RWPE2 (cell line): ENCODE results near the gene IL1R2.

Source experiments
- ATAC-seq: fragments of 200-7000 bp; cut with Tn5 transposase; 3 replicates; pipeline ENCODE4 v1.9.1; 2021; ENCODE audit warnings: low read depth
- DNase-seq: peaks from one replicate; pipeline ENCODE4 v3.0.0-alpha.2; 2020; ENCODE audit warnings: low spot score
- H3K27ac ChIP-seq: fragments of 450-650 bp; 2 replicates; pipeline ENCODE4 v1.5.1; 2017; ENCODE audit warnings: mild to moderate bottlenecking; ENCODE audit not compliant: poor library complexity, severe bottlenecking
- H3K27me3 ChIP-seq: fragments of 250-450 bp; sonication (Bioruptor Pico); 2 replicates; pipeline ENCODE4 v1.5.1; 2021; ENCODE audit warnings: mild to moderate bottlenecking, moderate library complexity; ENCODE audit not compliant: insufficient read depth, poor library complexity, severe bottlenecking
- H3K36me3 ChIP-seq: fragments of 250-450 bp; sonication (Bioruptor Pico); 2 replicates; pipeline ENCODE4 v1.5.1; 2020; ENCODE audit warnings: low read depth, mild to moderate bottlenecking, moderate library complexity
- H3K4me1 ChIP-seq: fragments of 250-450 bp; sonication (Bioruptor Pico); 2 replicates; pipeline ENCODE4 v1.5.1; 2021; ENCODE audit warnings: mild to moderate bottlenecking, moderate library complexity; ENCODE audit not compliant: insufficient read depth, poor library complexity, severe bottlenecking
- H3K4me3 ChIP-seq: fragments of 250-450 bp; sonication (Bioruptor Pico); 2 replicates; pipeline ENCODE4 v1.5.1; 2021; ENCODE audit warnings: mild to moderate bottlenecking, moderate library complexity; ENCODE audit not compliant: severe bottlenecking
- H3K9me3 ChIP-seq: fragments of 250-450 bp; sonication (Bioruptor Pico); 2 replicates; pipeline ENCODE4 v1.5.1; 2021; ENCODE audit warnings: mild to moderate bottlenecking, moderate library complexity; ENCODE audit not compliant: severe bottlenecking
- TF ChIP-seq, protein P1 (sequence below): fragments of 450-650 bp; IDR thresholded peaks from one replicate; pipeline ENCODE4 v1.5.1; 2017; ENCODE audit warnings: mild to moderate bottlenecking, moderate library complexity; ENCODE audit not compliant: poor library complexity, severe bottlenecking

IL1R2 gene

DNA sequence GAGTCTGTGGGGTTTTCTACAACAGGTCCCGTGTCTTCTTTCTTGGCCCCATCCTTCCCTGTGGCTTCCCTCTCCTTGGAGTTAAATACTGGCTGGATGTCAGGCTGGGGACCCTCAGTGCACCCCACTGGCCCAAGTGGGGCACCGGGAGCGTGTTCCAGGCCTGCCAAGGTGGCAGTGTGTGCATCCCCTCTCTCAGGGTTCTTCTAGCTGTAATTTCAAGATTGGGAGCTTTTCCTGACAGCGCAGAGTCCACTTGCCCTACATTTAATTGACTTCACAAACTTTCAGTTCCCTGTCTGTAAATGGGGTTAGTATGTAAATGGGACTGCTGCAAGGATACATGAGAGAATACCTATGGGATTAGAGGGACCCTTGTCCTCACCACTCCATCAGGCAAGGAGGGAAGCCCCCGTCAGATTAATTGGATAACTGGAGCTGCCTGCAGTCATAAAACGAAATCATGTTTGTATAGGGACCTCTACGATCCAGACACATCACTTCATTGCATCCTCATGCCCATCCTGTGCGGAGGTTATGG, 66.6 kb downstream of the IL1R2 start:
- H3K27ac ChIP-seq, result no peak overlapping the region

DNA sequence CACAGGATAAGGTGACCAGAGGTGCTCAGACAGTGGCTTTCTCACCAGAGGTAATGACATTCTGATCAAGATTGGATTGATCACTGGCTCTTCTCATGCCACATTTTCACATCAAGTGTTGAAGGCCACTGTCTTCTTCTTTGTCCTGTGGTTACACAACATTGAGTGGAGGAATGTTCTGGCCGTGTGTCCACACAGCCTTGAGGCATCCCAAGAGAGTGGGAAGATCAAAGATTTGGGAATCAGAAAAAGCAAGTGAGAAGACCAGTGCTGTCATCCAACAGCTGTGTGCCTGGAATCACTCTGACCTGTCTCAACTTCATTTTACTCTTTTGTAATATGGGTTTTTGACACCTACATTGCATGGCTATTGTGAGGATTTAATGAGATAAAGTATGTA, 67.4 kb downstream of the IL1R2 start:
- Histone ChIP-seq H3K9me3 (no peaks in the 10 kb centered on the region), H3K4me1 (peaks cover 9% of the 10 kb centered on the region), H3K36me3 (no peaks in the 10 kb centered on the region), H3K4me3 (no peak overlapping the region), H3K27me3 (no peaks in the 10 kb centered on the region), H3K27ac (no peak overlapping the region)
- DNase-seq, result no peak
- ATAC-seq, result no peak
- TF ChIP-seq, protein P1, sequence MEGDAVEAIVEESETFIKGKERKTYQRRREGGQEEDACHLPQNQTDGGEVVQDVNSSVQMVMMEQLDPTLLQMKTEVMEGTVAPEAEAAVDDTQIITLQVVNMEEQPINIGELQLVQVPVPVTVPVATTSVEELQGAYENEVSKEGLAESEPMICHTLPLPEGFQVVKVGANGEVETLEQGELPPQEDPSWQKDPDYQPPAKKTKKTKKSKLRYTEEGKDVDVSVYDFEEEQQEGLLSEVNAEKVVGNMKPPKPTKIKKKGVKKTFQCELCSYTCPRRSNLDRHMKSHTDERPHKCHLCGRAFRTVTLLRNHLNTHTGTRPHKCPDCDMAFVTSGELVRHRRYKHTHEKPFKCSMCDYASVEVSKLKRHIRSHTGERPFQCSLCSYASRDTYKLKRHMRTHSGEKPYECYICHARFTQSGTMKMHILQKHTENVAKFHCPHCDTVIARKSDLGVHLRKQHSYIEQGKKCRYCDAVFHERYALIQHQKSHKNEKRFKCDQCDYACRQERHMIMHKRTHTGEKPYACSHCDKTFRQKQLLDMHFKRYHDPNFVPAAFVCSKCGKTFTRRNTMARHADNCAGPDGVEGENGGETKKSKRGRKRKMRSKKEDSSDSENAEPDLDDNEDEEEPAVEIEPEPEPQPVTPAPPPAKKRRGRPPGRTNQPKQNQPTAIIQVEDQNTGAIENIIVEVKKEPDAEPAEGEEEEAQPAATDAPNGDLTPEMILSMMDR, result no peak

More for the DNA sequence above, 66.6 kb downstream of the IL1R2 start:
- Histone ChIP-seq H3K27me3 (no peaks in the 10 kb centered on the region), H3K4me3 (no peak overlapping the region), H3K36me3 (no peaks in the 10 kb centered on the region), H3K9me3 (no peaks in the 10 kb centered on the region), H3K4me1 (peaks cover under 1% of the 10 kb centered on the region)
- TF ChIP-seq, protein P1, result no peak
- ATAC-seq (no peak), DNase-seq (no peak)

DNA sequence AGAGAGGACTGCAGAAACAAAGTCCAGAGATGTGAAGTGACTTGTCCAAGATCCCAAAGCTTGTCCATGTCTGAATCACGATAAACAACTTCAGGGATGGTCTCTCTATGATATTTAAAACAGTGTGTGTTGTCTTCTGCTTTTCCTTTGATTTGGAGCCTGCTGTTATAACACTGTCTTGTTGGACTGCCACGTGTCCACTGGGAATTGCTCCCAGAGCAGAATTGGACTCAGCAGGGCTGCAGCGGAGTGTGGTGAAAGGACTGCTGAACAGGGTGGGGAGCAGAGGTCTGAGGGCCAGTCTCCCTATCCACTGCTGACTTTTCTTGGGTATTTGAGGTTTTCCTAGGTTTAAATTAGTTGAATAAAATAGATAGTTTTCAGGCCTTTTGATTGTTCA, 68.3 kb downstream of the IL1R2 start:
- ATAC-seq (no peak), DNase-seq (no peak)
- Histone ChIP-seq H3K27me3 (no peaks in the 10 kb centered on the region), H3K27ac (no peak overlapping the region), H3K9me3 (no peaks in the 10 kb centered on the region), H3K36me3 (no peaks in the 10 kb centered on the region), H3K4me1 (peaks cover 16% of the 10 kb centered on the region), H3K4me3 (no peak overlapping the region)
- TF ChIP-seq, protein P1, result no peak

DNA sequence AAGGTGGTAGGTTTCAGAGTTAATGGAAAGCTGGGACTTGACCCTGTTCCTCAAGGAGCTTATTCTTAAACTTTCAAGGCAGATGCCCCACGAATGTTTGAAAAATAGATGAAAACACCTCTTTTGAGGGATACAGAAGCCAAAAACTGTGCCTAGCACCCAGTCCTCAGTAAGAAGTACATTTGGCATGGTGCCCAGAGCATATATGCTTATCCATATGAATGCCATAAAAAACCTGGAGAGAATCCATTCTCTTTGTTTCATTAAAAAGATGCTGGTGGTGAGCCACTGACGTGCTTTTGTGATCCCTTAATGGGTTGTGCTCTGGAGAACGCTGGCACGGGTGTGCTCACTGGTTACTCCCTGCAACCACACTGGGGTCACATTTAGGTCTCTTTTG, 69.0 kb downstream of the IL1R2 start:
- no peak for ATAC-seq
- TF ChIP-seq, protein P1, result no peak

DNA sequence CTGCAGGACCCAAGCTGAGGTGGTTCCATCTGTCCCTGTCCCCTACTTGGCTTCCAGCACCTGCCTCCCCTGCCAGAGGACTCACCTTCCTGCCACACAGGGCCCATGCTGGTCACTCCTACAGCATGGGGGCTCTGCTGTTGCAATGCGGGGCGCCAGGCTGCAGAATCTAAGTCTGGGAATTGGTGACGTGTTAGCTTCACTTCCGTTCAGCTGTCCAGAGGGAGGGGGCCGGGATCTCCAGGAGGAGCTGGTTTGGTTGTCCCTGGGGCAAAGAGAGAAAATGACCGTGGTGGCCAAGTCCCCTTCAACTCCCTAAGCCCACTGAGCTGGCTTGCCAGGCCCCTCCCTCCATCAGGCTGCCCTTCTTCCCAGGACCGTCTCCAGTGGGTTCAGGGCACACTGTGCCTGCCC, 69.5 kb downstream of the IL1R2 start:
- Histone ChIP-seq H3K27me3 (no peaks in the 10 kb centered on the region), H3K4me1 (peaks cover 16% of the 10 kb centered on the region), H3K4me3 (no peak overlapping the region), H3K27ac (no peak overlapping the region), H3K9me3 (peaks cover 7% of the 10 kb centered on the region), H3K36me3 (no peaks in the 10 kb centered on the region)
- TF ChIP-seq, protein P1, result no peak
- ATAC-seq (no peak), DNase-seq (no peak)

More for the DNA sequence above, 69.0 kb downstream of the IL1R2 start:
- Histone ChIP-seq H3K36me3 (no peaks in the 10 kb centered on the region), H3K9me3 (peaks cover 7% of the 10 kb centered on the region), H3K4me3 (no peak overlapping the region), H3K4me1 (peaks cover 16% of the 10 kb centered on the region), H3K27ac (no peak overlapping the region), H3K27me3 (no peaks in the 10 kb centered on the region)
- no peak for DNase-seq
